Prostate gland (tissue), 2 donors: ENCODE measurements around the gene PPP4C.

Experiments used
- POLR2A ChIP-seq: fragments of 450-650 bp; IDR thresholded peaks from one replicate; pipeline ENCODE4 v1.6.1; 2016; ENCODE audit warnings: antibody characterized with exemption, mild to moderate bottlenecking
- POLR2AphosphoS5 ChIP-seq: sonication (generic); formaldehyde crosslinking; IDR thresholded peaks from one replicate; pipeline ENCODE4 v1.6.1; 2017; ENCODE audit warnings: antibody characterized with exemption
- TF ChIP-seq, protein P1 (sequence below), 4 experiments: fragments of 200-600 bp in 2 of 4; fragments of 450-650 bp in 2 of 4; sonication (generic) in 2 of 4; IDR thresholded peaks; 1 replicate in 3 of 4; 2 replicates in 1 of 4; pipeline ENCODE4 v1.5.1; 2016 to 2019; ENCODE audit warnings: antibody characterized with exemption in 4 of 4, mild to moderate bottlenecking in 2 of 4, moderate library complexity in 2 of 4

DNA sequence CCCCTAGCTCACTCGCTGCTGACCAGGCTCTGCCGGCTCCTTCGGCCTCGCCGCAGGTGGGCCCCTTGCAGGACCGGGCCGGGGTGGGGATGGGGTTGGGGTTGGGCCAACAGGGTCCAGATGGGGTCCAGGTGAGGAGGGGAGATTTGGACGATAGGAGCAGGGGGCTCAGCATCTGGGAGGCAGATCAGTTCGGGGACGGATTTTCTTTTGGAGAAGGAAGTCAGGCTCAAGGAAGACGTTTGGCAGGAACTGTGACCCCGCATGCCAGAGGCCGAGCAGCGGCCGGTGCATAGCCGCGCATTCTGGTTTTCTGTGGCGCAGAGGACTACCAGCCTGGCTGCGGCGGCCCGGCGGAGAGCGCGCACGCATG lies 11.1 kb upstream of the PPP4C start:
- TF ChIP-seq, protein P1, sequence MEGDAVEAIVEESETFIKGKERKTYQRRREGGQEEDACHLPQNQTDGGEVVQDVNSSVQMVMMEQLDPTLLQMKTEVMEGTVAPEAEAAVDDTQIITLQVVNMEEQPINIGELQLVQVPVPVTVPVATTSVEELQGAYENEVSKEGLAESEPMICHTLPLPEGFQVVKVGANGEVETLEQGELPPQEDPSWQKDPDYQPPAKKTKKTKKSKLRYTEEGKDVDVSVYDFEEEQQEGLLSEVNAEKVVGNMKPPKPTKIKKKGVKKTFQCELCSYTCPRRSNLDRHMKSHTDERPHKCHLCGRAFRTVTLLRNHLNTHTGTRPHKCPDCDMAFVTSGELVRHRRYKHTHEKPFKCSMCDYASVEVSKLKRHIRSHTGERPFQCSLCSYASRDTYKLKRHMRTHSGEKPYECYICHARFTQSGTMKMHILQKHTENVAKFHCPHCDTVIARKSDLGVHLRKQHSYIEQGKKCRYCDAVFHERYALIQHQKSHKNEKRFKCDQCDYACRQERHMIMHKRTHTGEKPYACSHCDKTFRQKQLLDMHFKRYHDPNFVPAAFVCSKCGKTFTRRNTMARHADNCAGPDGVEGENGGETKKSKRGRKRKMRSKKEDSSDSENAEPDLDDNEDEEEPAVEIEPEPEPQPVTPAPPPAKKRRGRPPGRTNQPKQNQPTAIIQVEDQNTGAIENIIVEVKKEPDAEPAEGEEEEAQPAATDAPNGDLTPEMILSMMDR (IDR thresholded peaks at IDR 0.05), result no peak
- TF ChIP-seq POLR2A (no peak), POLR2AphosphoS5 (no peak)
